Panc1 (cell line): ENCODE results near the gene NPC1L1. TPM values are rescaled to one million over a fixed set of nuclear protein-coding genes. Genes with fewer than 3 reads are reported as not detected.

ENCODE experiments used
- ATAC-seq: fragments of 200-7000 bp; cut with Tn5 transposase; 2 replicates; pipeline ENCODE4 v1.9.1; 2020; ENCODE audit warnings: mild to moderate bottlenecking, moderate library complexity
- BruUV-seq: library from RNA; stranded (reverse); fragments of 400-500 nt; replicated peaks from 2 replicates; lab custom pipeline; 2021; lab: Mats Ljungman, UMichigan
- CTCF ChIA-PET: fragments of 300-600 bp; sonication (Branson Sonifier 250); formaldehyde crosslinking; loops from one replicate; lab custom pipeline; 2022; ENCODE audit warnings: antibody characterized with exemption; lab: Charles Lee
- POLR2A ChIA-PET: fragments of 300-600 bp; sonication (Branson Sonifier 250); formaldehyde crosslinking; loops from one replicate; lab custom pipeline; 2022; ENCODE audit warnings: antibody characterized with exemption; lab: Charles Lee
- DNase-seq: peaks from one replicate; pipeline ENCODE4 v3.0.0-alpha.2; 2010; ENCODE audit warnings: low read depth, low spot score
- H3K27ac ChIP-seq: 2 replicates; pipeline ENCODE4 v1.5.1; 2011; ENCODE audit warnings: mild to moderate bottlenecking, low read length, inconsistent platforms
- H3K27me3 ChIP-seq: fragments of 200-500 bp; sonication (Bioruptor generic); 2 replicates; pipeline ENCODE4 v1.6.0; 2014; ENCODE audit warnings: low read length, inconsistent platforms; ENCODE audit not compliant: control insufficient read depth, insufficient read depth
- H3K36me3 ChIP-seq: fragments of 200-500 bp; sonication (Bioruptor generic); 2 replicates; pipeline ENCODE4 v1.5.1; 2014; ENCODE audit warnings: inconsistent platforms, mild to moderate bottlenecking, low read length, moderate library complexity; ENCODE audit not compliant: control insufficient read depth, insufficient read depth
- H3K4me1 ChIP-seq: 2 replicates; pipeline ENCODE4 v1.5.1; 2011; ENCODE audit warnings: inconsistent platforms, mild to moderate bottlenecking, low read length, moderate library complexity; ENCODE audit not compliant: control insufficient read depth, insufficient read depth
- H3K4me3 ChIP-seq, 2 experiments: 2 replicates each; pipeline ENCODE4 v1.5.1; 2011 to 2012; ENCODE audit warnings: low read depth in 2 of 2, low read length in 2 of 2, mild to moderate bottlenecking in 2 of 2, inconsistent platforms in 1 of 2, moderate library complexity in 1 of 2
- H3K9me3 ChIP-seq: fragments of 200-500 bp; sonication (Bioruptor generic); 2 replicates; pipeline ENCODE4 v1.5.1; 2014; ENCODE audit warnings: low read depth, mild to moderate bottlenecking, inconsistent platforms, low read length, moderate library complexity; ENCODE audit not compliant: control insufficient read depth, insufficient read depth
- POLR2AphosphoS5 ChIP-seq: IDR thresholded peaks from 2 replicates; pipeline ENCODE4 v1.6.1; 2012; ENCODE audit warnings: mild to moderate bottlenecking, low read depth, low read length, moderate library complexity
- SIN3A ChIP-seq: IDR thresholded peaks from 2 replicates; pipeline ENCODE4 v1.6.1; 2012; ENCODE audit warnings: low read depth, mild to moderate bottlenecking, low read length, moderate library complexity, borderline replicate concordance; ENCODE audit not compliant: insufficient read depth
- TCF7L2 ChIP-seq: IDR thresholded peaks from 2 replicates; pipeline ENCODE4 v1.6.1; 2011; ENCODE audit warnings: mild to moderate bottlenecking, low read depth, low read length, inconsistent platforms
- in situ Hi-C: cut with HindIII; loops from 2 replicates; pipeline ENCODE4 v1.10.0; 2016; ENCODE audit warnings: low sequenced_read_pairs, low pct_unique_long_range_greater_than_20kb
- intact Hi-C: fragments of 100-400 bp; cut with micrococcal nuclease; formaldehyde crosslinking; loops from one replicate; pipeline ENCODE4 v1.10.0; 2022; ENCODE audit not compliant: unreplicated experiment
- total RNA-seq: library from RNA; stranded (reverse); gene quantifications from one replicate; pipeline ENCODE4 v1.2.1, GENCODE V29; 2021; ENCODE audit not compliant: unreplicated experiment
- TF ChIP-seq, protein P1 (sequence below), 2 experiments: IDR thresholded peaks; 2 replicates each; pipeline ENCODE4 v1.6.1; 2011 to 2012; ENCODE audit warnings: low read depth in 2 of 2, control low read depth in 1 of 2, low read length in 1 of 2, mild to moderate bottlenecking in 1 of 2, moderate library complexity in 1 of 2; ENCODE audit not compliant: insufficient read depth in 1 of 2
- TF ChIP-seq, protein P2 (sequence below): fragments of 450-650 bp; IDR thresholded peaks from 2 replicates; pipeline ENCODE4 v1.5.1; 2017; ENCODE audit warnings: mild to moderate bottlenecking

Gene NPC1L1
- total RNA-seq, 1 experiment from 2014 or later: not detected

DNA sequence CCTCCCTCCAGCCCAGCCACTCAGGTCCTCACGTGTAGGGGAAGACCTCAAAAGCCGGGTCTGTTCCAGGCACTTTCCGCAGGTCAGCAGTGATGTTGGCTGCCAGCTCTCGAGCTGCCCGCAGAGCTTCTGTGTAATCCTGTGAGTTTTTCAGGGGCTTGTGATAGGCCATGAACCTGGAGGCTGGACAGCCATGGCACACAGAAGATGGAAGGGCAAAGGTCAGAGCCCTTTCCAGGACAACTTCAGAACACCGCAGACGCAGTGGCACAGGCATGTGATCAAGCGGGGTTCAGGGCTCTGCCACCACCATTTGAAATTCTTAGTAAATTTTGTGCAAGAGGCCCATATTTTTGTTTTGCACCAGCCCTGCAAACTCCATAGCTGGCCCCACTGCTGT is 24.0 kb downstream of the NPC1L1 start:
- Histone ChIP-seq H3K9me3 (no peaks in the 10 kb centered on the region), H3K27me3 (no peaks in the 10 kb centered on the region), H3K4me1 (no peaks in the 10 kb centered on the region), H3K4me3 (no peak overlapping the region), H3K27ac (no peak overlapping the region), H3K36me3 (no peaks in the 10 kb centered on the region)
- CTCF ChIA-PET: no interaction called here
- intact Hi-C loops (no loop called here), in situ Hi-C loops (no loop called here)
- ATAC-seq (no peak), DNase-seq (no peak)
- no TSS peak for BruUV-seq
- POLR2A ChIA-PET: no interaction called here
- TF ChIP-seq SIN3A (no peak), POLR2AphosphoS5 (no peak), TCF7L2 (no peak)
- TF ChIP-seq, protein P1, sequence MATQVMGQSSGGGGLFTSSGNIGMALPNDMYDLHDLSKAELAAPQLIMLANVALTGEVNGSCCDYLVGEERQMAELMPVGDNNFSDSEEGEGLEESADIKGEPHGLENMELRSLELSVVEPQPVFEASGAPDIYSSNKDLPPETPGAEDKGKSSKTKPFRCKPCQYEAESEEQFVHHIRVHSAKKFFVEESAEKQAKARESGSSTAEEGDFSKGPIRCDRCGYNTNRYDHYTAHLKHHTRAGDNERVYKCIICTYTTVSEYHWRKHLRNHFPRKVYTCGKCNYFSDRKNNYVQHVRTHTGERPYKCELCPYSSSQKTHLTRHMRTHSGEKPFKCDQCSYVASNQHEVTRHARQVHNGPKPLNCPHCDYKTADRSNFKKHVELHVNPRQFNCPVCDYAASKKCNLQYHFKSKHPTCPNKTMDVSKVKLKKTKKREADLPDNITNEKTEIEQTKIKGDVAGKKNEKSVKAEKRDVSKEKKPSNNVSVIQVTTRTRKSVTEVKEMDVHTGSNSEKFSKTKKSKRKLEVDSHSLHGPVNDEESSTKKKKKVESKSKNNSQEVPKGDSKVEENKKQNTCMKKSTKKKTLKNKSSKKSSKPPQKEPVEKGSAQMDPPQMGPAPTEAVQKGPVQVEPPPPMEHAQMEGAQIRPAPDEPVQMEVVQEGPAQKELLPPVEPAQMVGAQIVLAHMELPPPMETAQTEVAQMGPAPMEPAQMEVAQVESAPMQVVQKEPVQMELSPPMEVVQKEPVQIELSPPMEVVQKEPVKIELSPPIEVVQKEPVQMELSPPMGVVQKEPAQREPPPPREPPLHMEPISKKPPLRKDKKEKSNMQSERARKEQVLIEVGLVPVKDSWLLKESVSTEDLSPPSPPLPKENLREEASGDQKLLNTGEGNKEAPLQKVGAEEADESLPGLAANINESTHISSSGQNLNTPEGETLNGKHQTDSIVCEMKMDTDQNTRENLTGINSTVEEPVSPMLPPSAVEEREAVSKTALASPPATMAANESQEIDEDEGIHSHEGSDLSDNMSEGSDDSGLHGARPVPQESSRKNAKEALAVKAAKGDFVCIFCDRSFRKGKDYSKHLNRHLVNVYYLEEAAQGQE (IDR thresholded peaks at IDR 0.05; ENCODE audit: insufficient read depth in 1 of 2, low read depth in 2 of 2, low read length in 1 of 2): no peak
- TF ChIP-seq, protein P2, sequence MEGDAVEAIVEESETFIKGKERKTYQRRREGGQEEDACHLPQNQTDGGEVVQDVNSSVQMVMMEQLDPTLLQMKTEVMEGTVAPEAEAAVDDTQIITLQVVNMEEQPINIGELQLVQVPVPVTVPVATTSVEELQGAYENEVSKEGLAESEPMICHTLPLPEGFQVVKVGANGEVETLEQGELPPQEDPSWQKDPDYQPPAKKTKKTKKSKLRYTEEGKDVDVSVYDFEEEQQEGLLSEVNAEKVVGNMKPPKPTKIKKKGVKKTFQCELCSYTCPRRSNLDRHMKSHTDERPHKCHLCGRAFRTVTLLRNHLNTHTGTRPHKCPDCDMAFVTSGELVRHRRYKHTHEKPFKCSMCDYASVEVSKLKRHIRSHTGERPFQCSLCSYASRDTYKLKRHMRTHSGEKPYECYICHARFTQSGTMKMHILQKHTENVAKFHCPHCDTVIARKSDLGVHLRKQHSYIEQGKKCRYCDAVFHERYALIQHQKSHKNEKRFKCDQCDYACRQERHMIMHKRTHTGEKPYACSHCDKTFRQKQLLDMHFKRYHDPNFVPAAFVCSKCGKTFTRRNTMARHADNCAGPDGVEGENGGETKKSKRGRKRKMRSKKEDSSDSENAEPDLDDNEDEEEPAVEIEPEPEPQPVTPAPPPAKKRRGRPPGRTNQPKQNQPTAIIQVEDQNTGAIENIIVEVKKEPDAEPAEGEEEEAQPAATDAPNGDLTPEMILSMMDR: no peak

DNA sequence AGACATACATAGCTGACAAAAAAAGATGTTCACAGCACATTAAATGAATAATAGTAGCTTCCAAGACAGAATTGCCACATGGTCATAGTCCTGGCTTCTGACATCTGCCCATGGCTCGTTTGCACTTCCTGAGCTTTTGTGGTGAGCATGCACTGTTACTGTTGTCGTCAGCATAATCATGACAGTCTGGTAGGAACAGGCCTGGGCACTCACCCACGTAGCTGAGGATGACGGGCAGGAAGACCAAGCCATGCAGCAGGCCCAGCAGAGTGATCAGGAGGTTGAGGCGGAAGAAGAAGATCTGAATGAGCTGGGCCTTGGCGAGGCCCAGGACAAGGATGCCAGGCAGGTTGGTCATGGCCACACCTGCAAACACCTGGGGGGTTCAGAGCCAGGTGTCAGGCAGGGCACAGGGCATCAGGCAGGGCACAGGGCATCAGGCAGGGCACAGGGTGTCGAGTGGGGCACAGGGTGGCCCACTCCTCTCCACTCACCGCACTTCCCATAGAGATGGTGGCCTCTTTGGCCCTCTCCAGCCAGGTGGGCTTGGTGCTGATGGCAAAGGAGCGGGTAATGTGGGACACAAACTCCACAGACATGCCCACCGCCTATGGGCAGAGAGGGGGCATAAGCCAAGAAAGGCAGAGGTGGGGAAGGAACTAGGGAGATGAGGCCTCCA is 25.4 kb downstream of the NPC1L1 start:
- no peaks in the 10 kb centered on the region for H3K36me3 ChIP-seq
- CTCF ChIA-PET: no interaction called here
- POLR2A ChIA-PET: no interaction called here
- TF ChIP-seq POLR2AphosphoS5: no peak
- TF ChIP-seq TCF7L2: no peak
- TF ChIP-seq, protein P2: no peak
- no peak for TF ChIP-seq SIN3A
- TF ChIP-seq, protein P1 (IDR thresholded peaks at IDR 0.05; ENCODE audit: insufficient read depth in 1 of 2, low read depth in 2 of 2, low read length in 1 of 2): no peak
- in situ Hi-C loops (no loop called here), intact Hi-C loops (no loop called here)
- no peaks in the 10 kb centered on the region for H3K4me1 ChIP-seq
- H3K27ac ChIP-seq: no peak overlapping the region
- no peaks in the 10 kb centered on the region for H3K27me3 ChIP-seq
- H3K4me3 ChIP-seq: no peak overlapping the region
- no TSS peak for BruUV-seq
- DNase-seq: no peak
- H3K9me3 ChIP-seq: no peaks in the 10 kb centered on the region
- ATAC-seq: no peak
